ENCODE results near the gene CCHCR1.

Gene CCHCR1

GRCh38 chr6:31116661-31117385 is 40.8 kb downstream of the CCHCR1 start:
- no peaks in the 10 kb centered on the region for H3K4me1 Mint-ChIP-seq (ENCODE audit: low read depth)
- peaks cover 27% of the 10 kb centered on the region for H3K27me3 Mint-ChIP-seq (ENCODE audit: low read depth)
- no peaks in the 10 kb centered on the region for H3K9me3 Mint-ChIP-seq
- no peaks in the 10 kb centered on the region for H3K36me3 Mint-ChIP-seq (ENCODE audit: low read depth)
- no peak overlapping the region for H3K27ac Mint-ChIP-seq
- no peak overlapping the region for H3K4me3 Mint-ChIP-seq

GRCh38 chr6:31115941-31116560 is 41.6 kb downstream of the CCHCR1 start:
- no peaks in the 10 kb centered on the region for H3K4me1 Mint-ChIP-seq (ENCODE audit: low read depth)
- H3K27ac Mint-ChIP-seq = no peak overlapping the region
- no peaks in the 10 kb centered on the region for H3K9me3 Mint-ChIP-seq
- peaks cover 27% of the 10 kb centered on the region for H3K27me3 Mint-ChIP-seq (ENCODE audit: low read depth)
- no peaks in the 10 kb centered on the region for H3K36me3 Mint-ChIP-seq (ENCODE audit: low read depth)
- no peak overlapping the region for H3K4me3 Mint-ChIP-seq

- H3K27ac Mint-ChIP-seq = no peak overlapping the region
- no peaks in the 10 kb centered on the region for H3K9me3 Mint-ChIP-seq
- H3K36me3 Mint-ChIP-seq (ENCODE audit: low read depth) = no peaks in the 10 kb centered on the region
- no peak overlapping the region for H3K4me3 Mint-ChIP-seq
- peaks cover 29% of the 10 kb centered on the region for H3K27me3 Mint-ChIP-seq (ENCODE audit: low read depth)
- H3K4me1 Mint-ChIP-seq (ENCODE audit: low read depth) = no peaks in the 10 kb centered on the region
Measured at GRCh38 chr6:31114970-31115849, 42.4 kb downstream of the CCHCR1 start.

- no peak within 1 kb of the TSS for H3K27ac Mint-ChIP-seq
- no peaks in the 10 kb centered on the region for H3K4me1 Mint-ChIP-seq (ENCODE audit: low read depth)
- peaks cover 36% of the 10 kb centered on the region for H3K27me3 Mint-ChIP-seq (ENCODE audit: low read depth)
- H3K9me3 Mint-ChIP-seq = no peaks in the 10 kb centered on the region
- H3K36me3 Mint-ChIP-seq (ENCODE audit: low read depth) = no peaks in the 10 kb centered on the region
- H3K4me3 Mint-ChIP-seq = no peak within 1 kb of the TSS
Measured at GRCh38 chr6:31114541-31114878, 43.1 kb downstream of the CCHCR1 start, which contains the start of gene PSORS1C1. Gene PSORS1C1, plus strand, starts transcription at chr6:31114800. Its CDS starts 14,833 bp downstream, at chr6:31129633.

- Mint-ChIP-seq H3K4me3 (no peak overlapping the region), H3K27me3 (ENCODE audit: low read depth) (peaks cover 34% of the 10 kb centered on the region), H3K27ac (no peak overlapping the region), H3K9me3 (no peaks in the 10 kb centered on the region), H3K4me1 (ENCODE audit: low read depth) (no peaks in the 10 kb centered on the region), H3K36me3 (ENCODE audit: low read depth) (no peaks in the 10 kb centered on the region)
Measured at GRCh38 chr6:31113861-31114540, 43.6 kb downstream of the CCHCR1 start.

- H3K27ac Mint-ChIP-seq = no peak within 1 kb of the TSS
- no peak within 1 kb of the TSS for H3K4me3 Mint-ChIP-seq
- H3K36me3 Mint-ChIP-seq (ENCODE audit: low read depth) = no peaks in the 10 kb centered on the region
- no peaks in the 10 kb centered on the region for H3K9me3 Mint-ChIP-seq
- peaks cover 29% of the 10 kb centered on the region for H3K27me3 Mint-ChIP-seq (ENCODE audit: low read depth)
- no peaks in the 10 kb centered on the region for H3K4me1 Mint-ChIP-seq (ENCODE audit: low read depth)
Measured at GRCh38 chr6:31112478-31112877, 45.1 kb downstream of the CCHCR1 start, which contains the start of gene C6orf15. Gene C6orf15, minus strand, starts transcription at chr6:31112575. Its CDS starts 20 bp downstream, at chr6:31112555.

GRCh38 chr6:31111712-31112111 is 45.9 kb downstream of the CCHCR1 start:
- H3K4me1 Mint-ChIP-seq (ENCODE audit: low read depth) = no peaks in the 10 kb centered on the region
- H3K27me3 Mint-ChIP-seq (ENCODE audit: low read depth) = peaks cover 29% of the 10 kb centered on the region
- no peak overlapping the region for H3K27ac Mint-ChIP-seq
- no peaks in the 10 kb centered on the region for H3K9me3 Mint-ChIP-seq
- no peaks in the 10 kb centered on the region for H3K36me3 Mint-ChIP-seq (ENCODE audit: low read depth)
- no peak overlapping the region for H3K4me3 Mint-ChIP-seq

GRCh38 chr6:31110825-31111582 is 46.6 kb downstream of the CCHCR1 start:
- no peaks in the 10 kb centered on the region for H3K36me3 Mint-ChIP-seq (ENCODE audit: low read depth)
- no peaks in the 10 kb centered on the region for H3K9me3 Mint-ChIP-seq
- peaks cover 29% of the 10 kb centered on the region for H3K27me3 Mint-ChIP-seq (ENCODE audit: low read depth)
- no peak overlapping the region for H3K27ac Mint-ChIP-seq
- no peak overlapping the region for H3K4me3 Mint-ChIP-seq
- H3K4me1 Mint-ChIP-seq (ENCODE audit: low read depth) = no peaks in the 10 kb centered on the region

- no peaks in the 10 kb centered on the region for H3K36me3 Mint-ChIP-seq (ENCODE audit: low read depth)
- H3K9me3 Mint-ChIP-seq = no peaks in the 10 kb centered on the region
- H3K4me3 Mint-ChIP-seq = no peak overlapping the region
- no peak overlapping the region for H3K27ac Mint-ChIP-seq
- H3K27me3 Mint-ChIP-seq (ENCODE audit: low read depth) = peaks cover 14% of the 10 kb centered on the region
- no peaks in the 10 kb centered on the region for H3K4me1 Mint-ChIP-seq (ENCODE audit: low read depth)
Measured at GRCh38 chr6:31107052-31107451, 50.5 kb downstream of the CCHCR1 start.

- Mint-ChIP-seq H3K9me3 (no peaks in the 10 kb centered on the region), H3K4me1 (ENCODE audit: low read depth) (no peaks in the 10 kb centered on the region), H3K27me3 (ENCODE audit: low read depth) (peaks cover 10% of the 10 kb centered on the region), H3K27ac (no peak overlapping the region), H3K4me3 (no peak overlapping the region), H3K36me3 (ENCODE audit: low read depth) (no peaks in the 10 kb centered on the region)
Measured at GRCh38 chr6:31103136-31103535, 54.5 kb downstream of the CCHCR1 start.

- no peak overlapping the region for H3K27ac Mint-ChIP-seq
- peaks cover 13% of the 10 kb centered on the region for H3K4me1 Mint-ChIP-seq (ENCODE audit: low read depth)
- H3K27me3 Mint-ChIP-seq (ENCODE audit: low read depth) = peaks cover 10% of the 10 kb centered on the region
- no peaks in the 10 kb centered on the region for H3K9me3 Mint-ChIP-seq
- H3K4me3 Mint-ChIP-seq = no peak overlapping the region
- H3K36me3 Mint-ChIP-seq (ENCODE audit: low read depth) = no peaks in the 10 kb centered on the region
Measured at GRCh38 chr6:31098449-31098938, 59.1 kb downstream of the CCHCR1 start.

- peaks cover 13% of the 10 kb centered on the region for H3K4me1 Mint-ChIP-seq (ENCODE audit: low read depth)
- peaks cover 6% of the 10 kb centered on the region for H3K27me3 Mint-ChIP-seq (ENCODE audit: low read depth)
- no peak overlapping the region for H3K4me3 Mint-ChIP-seq
- no peak overlapping the region for H3K27ac Mint-ChIP-seq
- H3K9me3 Mint-ChIP-seq = no peaks in the 10 kb centered on the region
- H3K36me3 Mint-ChIP-seq (ENCODE audit: low read depth) = no peaks in the 10 kb centered on the region
Measured at GRCh38 chr6:31096656-31097055, 60.9 kb downstream of the CCHCR1 start.

- no peak overlapping the region for H3K27ac Mint-ChIP-seq
- H3K27me3 Mint-ChIP-seq (ENCODE audit: low read depth) = peaks cover 6% of the 10 kb centered on the region
- peaks cover 13% of the 10 kb centered on the region for H3K4me1 Mint-ChIP-seq (ENCODE audit: low read depth)
- no peak overlapping the region for H3K4me3 Mint-ChIP-seq
- no peaks in the 10 kb centered on the region for H3K9me3 Mint-ChIP-seq
- no peaks in the 10 kb centered on the region for H3K36me3 Mint-ChIP-seq (ENCODE audit: low read depth)
Measured at GRCh38 chr6:31096215-31096614, 61.4 kb downstream of the CCHCR1 start.
